HEK293 (cell line): ENCODE measurements around the gene KMO.
A peak's percentile ranks its signal among the peaks of the same experiment; 100 is the strongest.

Experiments used
- CTCF ChIA-PET: fragments of 350-600 bp; formaldehyde crosslinking; extraction: SDS; loops from one replicate; lab custom pipeline; 2021; ENCODE audit warnings: antibody characterized with exemption; lab: Yijun Ruan, JAX
- POLR2A ChIA-PET: fragments of 300-600 bp; formaldehyde crosslinking; extraction: SDS; loops from one replicate; lab custom pipeline; 2020; ENCODE audit warnings: antibody characterized with exemption, inconsistent platforms; lab: Yijun Ruan, JAX
- H3K27ac ChIP-seq: fragments of 200-500 bp; sonication (Bioruptor generic); 2 replicates; pipeline ENCODE4 v1.5.1; 2014; ENCODE audit warnings: low read depth, low read length, control low read depth, inconsistent platforms; ENCODE audit errors: extremely low read depth
- H3K36me3 ChIP-seq, 2 experiments: fragments of 200-500 bp in 1 of 2; sonication (Bioruptor generic) in 1 of 2; 1 replicate in 1 of 2; 2 replicates in 1 of 2; pipeline ENCODE4 v1.5.1; 2014 to 2017; ENCODE audit warnings: inconsistent platforms in 2 of 2, low read length in 2 of 2; ENCODE audit not compliant: control insufficient read depth in 2 of 2, insufficient read depth in 1 of 2
- H3K4me1 ChIP-seq: fragments of 200-500 bp; sonication (Bioruptor generic); 2 replicates; pipeline ENCODE4 v1.5.1; 2014; ENCODE audit warnings: mild to moderate bottlenecking, low read length, inconsistent platforms; ENCODE audit not compliant: control insufficient read depth, insufficient read depth
- H3K4me3 ChIP-seq: 2 replicates; pipeline ENCODE4 v1.5.1; 2011; ENCODE audit warnings: low read depth, mild to moderate bottlenecking, control low read depth, low read length, moderate library complexity
- H3K9me3 ChIP-seq: fragments of 200-500 bp; sonication (Bioruptor generic); 2 replicates; pipeline ENCODE4 v1.5.1; 2014; ENCODE audit warnings: low read depth, low read length, inconsistent platforms; ENCODE audit not compliant: control insufficient read depth, insufficient read depth
- GFI1B ChIP-seq: fragments of 450-650 bp; formaldehyde crosslinking; IDR thresholded peaks from 2 replicates; pipeline ENCODE4 v1.5.1; 2016; ENCODE audit warnings: missing biosample characterization, missing genetic modification characterization
- KLF10 ChIP-seq: fragments of 450-650 bp; IDR thresholded peaks from 2 replicates; pipeline ENCODE4 v1.5.1; 2018; ENCODE audit warnings: missing biosample characterization, mild to moderate bottlenecking, missing genetic modification characterization
- KLF8 ChIP-seq: fragments of 450-650 bp; formaldehyde crosslinking; IDR thresholded peaks from 2 replicates; pipeline ENCODE4 v1.5.1; 2016; ENCODE audit warnings: missing biosample characterization, missing genetic modification characterization
- KLF9 ChIP-seq: fragments of 450-650 bp; formaldehyde crosslinking; IDR thresholded peaks from 2 replicates; pipeline ENCODE4 v1.5.1; 2016; ENCODE audit warnings: missing biosample characterization, missing genetic modification characterization, low read depth
- PRDM1 ChIP-seq: fragments of 450-650 bp; formaldehyde crosslinking; IDR thresholded peaks from 2 replicates; pipeline ENCODE4; 2016; ENCODE audit warnings: missing biosample characterization, missing genetic modification characterization
- TSHZ1 ChIP-seq: fragments of 450-650 bp; formaldehyde crosslinking; IDR thresholded peaks from 2 replicates; pipeline ENCODE4 v1.5.1; 2016; ENCODE audit warnings: missing biosample characterization, missing genetic modification characterization, borderline replicate concordance
- YY2 ChIP-seq: fragments of 450-650 bp; formaldehyde crosslinking; IDR thresholded peaks from 2 replicates; pipeline ENCODE4 v1.5.1; 2016; ENCODE audit warnings: missing biosample characterization, missing genetic modification characterization
- ZFHX2 ChIP-seq: fragments of 450-650 bp; formaldehyde crosslinking; conservative IDR thresholded peaks from 2 replicates; pipeline ENCODE4 v1.5.1; 2016; ENCODE audit warnings: missing biosample characterization, missing genetic modification characterization
- ZNF140 ChIP-seq: fragments of 450-650 bp; formaldehyde crosslinking; IDR thresholded peaks from 2 replicates; pipeline ENCODE4 v1.5.1; 2016; ENCODE audit warnings: missing biosample characterization, missing genetic modification characterization
- ZNF146 ChIP-seq: fragments of 450-650 bp; formaldehyde crosslinking; IDR thresholded peaks from 2 replicates; pipeline ENCODE4 v1.5.1; 2016; ENCODE audit warnings: missing biosample characterization, missing genetic modification characterization
- ZNF175 ChIP-seq: fragments of 450-650 bp; formaldehyde crosslinking; IDR thresholded peaks from 2 replicates; pipeline ENCODE4 v1.5.1; 2016; ENCODE audit warnings: missing biosample characterization, missing genetic modification characterization
- ZNF223 ChIP-seq: fragments of 450-650 bp; formaldehyde crosslinking; IDR thresholded peaks from 2 replicates; pipeline ENCODE4 v1.5.1; 2016; ENCODE audit warnings: missing biosample characterization, missing genetic modification characterization
- ZNF335 ChIP-seq: fragments of 450-650 bp; formaldehyde crosslinking; conservative IDR thresholded peaks from 2 replicates; pipeline ENCODE4 v1.5.1; 2016; ENCODE audit warnings: missing biosample characterization, missing genetic modification characterization
- ZNF416 ChIP-seq: fragments of 450-650 bp; formaldehyde crosslinking; IDR thresholded peaks from 2 replicates; pipeline ENCODE4 v1.5.1; 2016; ENCODE audit warnings: missing biosample characterization, missing genetic modification characterization
- ZNF473 ChIP-seq: fragments of 450-650 bp; formaldehyde crosslinking; IDR thresholded peaks from 2 replicates; pipeline ENCODE4 v1.5.1; 2017; ENCODE audit warnings: missing biosample characterization, missing genetic modification characterization
- ZNF501 ChIP-seq: fragments of 450-650 bp; formaldehyde crosslinking; IDR thresholded peaks from 2 replicates; pipeline ENCODE4 v1.5.1; 2016; ENCODE audit warnings: missing biosample characterization, missing genetic modification characterization
- ZNF529 ChIP-seq: fragments of 450-650 bp; formaldehyde crosslinking; IDR thresholded peaks from 2 replicates; pipeline ENCODE4 v1.5.1; 2017; ENCODE audit warnings: missing genetic modification characterization, missing biosample characterization; ENCODE audit not compliant: insufficient replicate concordance
- ZNF555 ChIP-seq: fragments of 450-650 bp; formaldehyde crosslinking; conservative IDR thresholded peaks from 2 replicates; pipeline ENCODE4 v1.5.1; 2017; ENCODE audit warnings: missing biosample characterization, mild to moderate bottlenecking, missing genetic modification characterization, inconsistent platforms
- ZNF585B ChIP-seq: fragments of 450-650 bp; formaldehyde crosslinking; IDR thresholded peaks from 2 replicates; pipeline ENCODE4 v1.5.1; 2016; ENCODE audit warnings: missing biosample characterization, missing genetic modification characterization
- ZNF76 ChIP-seq: fragments of 450-650 bp; formaldehyde crosslinking; IDR thresholded peaks from 2 replicates; pipeline ENCODE4; 2016; ENCODE audit warnings: low read depth, missing biosample characterization, missing genetic modification characterization, borderline replicate concordance
- ZNF776 ChIP-seq: fragments of 450-650 bp; formaldehyde crosslinking; IDR thresholded peaks from 2 replicates; pipeline ENCODE4 v1.5.0; 2017; ENCODE audit warnings: missing biosample characterization, missing genetic modification characterization, borderline replicate concordance
- ZNF843 ChIP-seq: fragments of 450-650 bp; formaldehyde crosslinking; IDR thresholded peaks from 2 replicates; pipeline ENCODE4 v1.5.1; 2016; ENCODE audit warnings: missing biosample characterization, missing genetic modification characterization
- TF ChIP-seq, protein P1 (sequence below): IDR thresholded peaks from 2 replicates; pipeline ENCODE4 v1.6.1; 2011; ENCODE audit warnings: mild to moderate bottlenecking, low read depth, low read length, borderline replicate concordance
- TF ChIP-seq, protein P2 (sequence below): fragments of 450-650 bp; formaldehyde crosslinking; IDR thresholded peaks from 2 replicates; pipeline ENCODE4 v1.5.1; 2017; ENCODE audit warnings: missing biosample characterization, missing genetic modification characterization

KMO gene

DNA sequence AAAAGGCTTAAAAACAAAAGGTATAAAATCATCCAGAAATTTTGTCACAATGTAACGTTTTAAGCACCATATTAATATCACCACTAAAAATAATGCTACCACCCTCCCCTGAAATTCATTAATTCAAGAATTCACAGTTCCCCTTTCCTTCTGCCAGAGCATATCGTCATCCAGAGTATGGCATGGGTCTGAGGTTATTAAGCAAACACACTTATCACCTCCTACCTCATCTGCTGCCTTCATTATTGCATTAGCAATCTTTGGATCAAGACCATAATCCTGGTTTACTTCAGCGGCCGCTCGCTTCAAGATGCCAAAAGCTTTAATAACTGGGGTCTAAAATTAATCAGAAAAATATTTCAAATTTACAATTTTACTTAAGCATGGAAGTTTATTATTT is 18.8 kb upstream of the KMO start:
- H3K36me3 ChIP-seq = peaks cover 0 to 63% of the 10 kb centered on the region in 2 experiments; a peak in 1 of 3 replicates
- POLR2A ChIA-PET = no interaction called here
- no peak overlapping the region for H3K27ac ChIP-seq
- no peaks in the 10 kb centered on the region for H3K9me3 ChIP-seq
- TF ChIP-seq ZNF146 (tag by site-specific recombination) = no peak
- TF ChIP-seq ZNF843 = no peak
- TF ChIP-seq ZNF529 (tag by site-specific recombination) = no peak
- no peak for TF ChIP-seq ZNF555 (tag by site-specific recombination)
- TF ChIP-seq ZNF140 (tag by site-specific recombination) = no peak
- TF ChIP-seq YY2 (tag by site-specific recombination) = no peak
- no peak for TF ChIP-seq TSHZ1 (tag by site-specific recombination)
- no peak for TF ChIP-seq ZNF416
- H3K4me1 ChIP-seq = no peaks in the 10 kb centered on the region
- no peak overlapping the region for H3K4me3 ChIP-seq
- CTCF ChIA-PET = no interaction called here

DNA sequence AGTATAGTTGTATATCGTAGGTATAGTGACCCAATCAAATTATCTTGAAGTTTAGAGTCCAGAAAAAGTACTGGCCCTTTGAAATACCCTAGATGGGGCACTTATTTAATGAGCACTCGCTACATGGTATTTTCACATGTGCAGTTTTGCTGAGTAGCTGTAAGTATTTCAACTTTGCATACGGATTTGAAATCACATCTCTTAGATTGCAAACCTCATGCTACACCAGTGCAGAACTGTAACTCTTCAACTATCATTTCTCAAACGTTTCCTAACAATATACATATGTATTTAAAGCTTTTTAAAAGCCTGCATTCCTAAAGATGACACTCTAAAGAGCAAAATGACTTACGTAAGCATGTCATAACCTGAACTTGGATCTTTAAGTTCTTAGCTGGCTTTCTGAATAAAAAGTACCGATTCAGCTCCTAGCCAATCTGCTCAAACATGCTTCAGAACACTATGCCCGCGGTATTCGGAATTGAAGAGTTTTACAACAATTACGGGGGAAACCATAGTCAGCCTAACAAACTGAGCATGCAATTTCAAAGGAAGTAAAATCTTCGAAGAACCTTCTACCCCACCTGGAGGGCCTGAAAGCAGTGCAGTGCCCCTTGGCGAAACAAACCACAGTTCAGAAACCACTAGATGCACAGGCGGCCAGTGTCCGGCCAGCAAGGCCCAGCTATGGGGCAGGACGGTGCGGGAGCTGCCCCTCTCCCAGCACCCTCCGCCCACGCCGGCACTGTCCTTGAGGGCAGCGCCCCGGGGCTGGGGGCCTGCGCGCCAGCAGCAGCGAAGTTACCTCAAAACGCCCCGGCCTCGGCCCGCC is 13.5 kb upstream of the KMO start:
- H3K27ac ChIP-seq = peak overlapping the region; percentile 17; the same call in 1 of the 2 replicates
- ChIA-PET POLR2A (no interaction called here), CTCF (interaction anchor here (1.0 kb wide), 1 partner anchor 21 kb away, joined by 4 read pairs; no protein-coding TSS in a partner anchor)
- H3K4me3 ChIP-seq = peak overlapping the region; percentile 79
- H3K36me3 ChIP-seq = peaks cover 0 to 19% of the 10 kb centered on the region in 2 experiments; a peak in 1 of 3 replicates
- H3K9me3 ChIP-seq = no peaks in the 10 kb centered on the region
- no peaks in the 10 kb centered on the region for H3K4me1 ChIP-seq
- TF ChIP-seq PRDM1 (tag by site-specific recombination) (no peak), ZNF335 (tag by site-specific recombination) (peak; percentile 56; the same call in 1 of the 2 replicates), ZFHX2 (no peak; the same call in 1 of the 2 replicates)

DNA sequence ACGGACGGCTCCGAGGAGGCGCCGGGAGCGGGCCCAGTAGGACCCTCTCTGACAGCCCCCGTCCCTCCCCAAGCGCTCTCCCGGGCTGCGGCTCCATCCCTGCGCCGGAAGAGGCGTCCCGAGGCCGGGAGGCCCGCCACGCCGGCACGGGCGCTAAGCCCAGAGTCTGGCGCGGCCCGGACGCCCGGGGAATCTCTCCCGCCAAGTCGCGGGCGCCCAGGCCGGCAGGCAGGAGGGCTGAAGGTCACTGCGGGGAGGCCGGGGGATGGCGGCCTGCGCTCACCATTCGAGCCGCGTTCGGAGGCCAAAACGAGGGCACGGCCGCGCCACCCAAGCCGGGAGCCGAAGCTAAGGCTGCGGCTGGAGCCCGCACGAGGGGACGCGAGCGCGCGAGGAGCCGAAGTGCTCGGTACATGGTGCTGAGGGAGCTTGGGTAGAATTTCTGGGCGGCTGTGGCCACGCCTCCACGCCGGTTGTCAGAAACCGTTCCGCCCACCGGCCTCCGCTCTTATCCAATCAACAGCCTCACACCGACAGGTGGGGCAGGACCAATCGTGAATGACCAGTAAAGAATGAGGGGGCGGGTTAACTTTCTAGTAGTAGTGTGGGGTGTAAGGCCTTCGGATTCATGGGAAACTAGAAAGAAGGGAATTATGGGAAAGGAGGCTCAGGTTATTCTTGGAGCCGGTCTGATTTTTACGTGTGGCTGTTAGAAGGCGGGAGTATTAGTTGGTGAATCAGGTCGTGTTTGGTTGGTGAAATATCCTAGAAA is 12.7 kb upstream of the KMO start, which contains the start of gene FH:
Gene FH, minus strand, starts transcription at position 448 of the 772 bp plus-strand sequence. Its CDS starts 33 bp downstream, at position 415.
- ChIA-PET CTCF (interaction anchor here (0.7 kb wide), 1 partner anchor 368 kb away, joined by 3 read pairs; no protein-coding TSS in a partner anchor), POLR2A (interaction anchor here (1.1 kb wide), 1 partner anchor 121 kb away, joined by 4 read pairs; the partner anchor contains the start of genes CHML and OPN3)
- Histone ChIP-seq H3K9me3 (no peaks in the 10 kb centered on the region), H3K4me1 (no peaks in the 10 kb centered on the region), H3K4me3 (peak within 1 kb of the TSS; percentile 79), H3K36me3 (peaks cover 0 to 19% of the 10 kb centered on the region in 2 experiments; a peak in 1 of 3 replicates), H3K27ac (peak within 1 kb of the TSS; percentile 17; the same call in 1 of the 2 replicates)
- TF ChIP-seq ZNF76 (tag by site-specific recombination) = peak; percentile 78; the same call in 1 of the 2 replicates
- no peak for TF ChIP-seq PRDM1 (tag by site-specific recombination)
- TF ChIP-seq, protein P1, sequence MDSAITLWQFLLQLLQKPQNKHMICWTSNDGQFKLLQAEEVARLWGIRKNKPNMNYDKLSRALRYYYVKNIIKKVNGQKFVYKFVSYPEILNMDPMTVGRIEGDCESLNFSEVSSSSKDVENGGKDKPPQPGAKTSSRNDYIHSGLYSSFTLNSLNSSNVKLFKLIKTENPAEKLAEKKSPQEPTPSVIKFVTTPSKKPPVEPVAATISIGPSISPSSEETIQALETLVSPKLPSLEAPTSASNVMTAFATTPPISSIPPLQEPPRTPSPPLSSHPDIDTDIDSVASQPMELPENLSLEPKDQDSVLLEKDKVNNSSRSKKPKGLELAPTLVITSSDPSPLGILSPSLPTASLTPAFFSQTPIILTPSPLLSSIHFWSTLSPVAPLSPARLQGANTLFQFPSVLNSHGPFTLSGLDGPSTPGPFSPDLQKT = no peak
- TF ChIP-seq KLF10 (tag by site-specific recombination) = no peak
- peak; percentile 24; the same call in 1 of the 2 replicates for TF ChIP-seq KLF9 (tag by site-specific recombination)
- TF ChIP-seq ZNF335 (tag by site-specific recombination) = 0 out of 2 replicates have a peak, but pooled peaks have one; percentile 11
- no peak for TF ChIP-seq ZNF175 (tag by site-specific recombination)
- no peak for TF ChIP-seq ZNF501 (tag by site-specific recombination)
- no peak for TF ChIP-seq ZNF585B (tag by site-specific recombination)
- no peak for TF ChIP-seq ZNF473 (tag by site-specific recombination)
- TF ChIP-seq GFI1B (tag by site-specific recombination) = no peak
- TF ChIP-seq, protein P2, sequence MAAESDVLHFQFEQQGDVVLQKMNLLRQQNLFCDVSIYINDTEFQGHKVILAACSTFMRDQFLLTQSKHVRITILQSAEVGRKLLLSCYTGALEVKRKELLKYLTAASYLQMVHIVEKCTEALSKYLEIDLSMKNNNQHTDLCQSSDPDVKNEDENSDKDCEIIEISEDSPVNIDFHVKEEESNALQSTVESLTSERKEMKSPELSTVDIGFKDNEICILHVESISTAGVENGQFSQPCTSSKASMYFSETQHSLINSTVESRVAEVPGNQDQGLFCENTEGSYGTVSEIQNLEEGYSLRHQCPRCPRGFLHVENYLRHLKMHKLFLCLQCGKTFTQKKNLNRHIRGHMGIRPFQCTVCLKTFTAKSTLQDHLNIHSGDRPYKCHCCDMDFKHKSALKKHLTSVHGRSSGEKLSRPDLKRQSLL (tag by site-specific recombination) = no peak
- no peak for TF ChIP-seq KLF8 (tag by site-specific recombination)
- no peak for TF ChIP-seq ZNF776 (tag by site-specific recombination)
- TF ChIP-seq ZNF223 (tag by site-specific recombination) = no peak
